Mesenchymal stem cell (in vitro differentiated cells and primary cell): ENCODE measurements around the gene MAPK7.
A peak's percentile ranks its signal among the peaks of the same experiment; 100 is the strongest.

ENCODE experiments used
- DNase-seq: peaks from one replicate; pipeline ENCODE4 v3.0.0-alpha.2; 2013
- H2AFZ ChIP-seq: one replicate; pipeline ENCODE4 v1.6.1; 2013; ENCODE audit warnings: low read depth, mild to moderate bottlenecking, control low read depth, inconsistent platforms, low read length, moderate library complexity
- H2AK5ac ChIP-seq: 2 replicates; pipeline ENCODE4 v1.6.1; 2013; ENCODE audit warnings: low read length, moderate library complexity, mild to moderate bottlenecking, inconsistent platforms; ENCODE audit not compliant: severe bottlenecking
- H2BK120ac ChIP-seq: one replicate; pipeline ENCODE4 v1.6.1; 2013; ENCODE audit warnings: low read depth, mild to moderate bottlenecking, inconsistent platforms, low read length, moderate library complexity
- H2BK12ac ChIP-seq, 2 experiments: one replicate each; pipeline ENCODE4 v1.6.1; 2013; ENCODE audit warnings: inconsistent platforms in 2 of 2, low read length in 2 of 2, mild to moderate bottlenecking in 2 of 2, moderate library complexity in 2 of 2, control low read depth in 1 of 2
- H2BK15ac ChIP-seq: one replicate; pipeline ENCODE4 v1.6.1; 2013; ENCODE audit warnings: mild to moderate bottlenecking, low read depth, inconsistent platforms; ENCODE audit not compliant: poor library complexity, severe bottlenecking
- H2BK5ac ChIP-seq: 2 replicates; pipeline ENCODE4 v1.6.1; 2013; ENCODE audit warnings: low read depth, mild to moderate bottlenecking, low read length, control low read depth, inconsistent platforms; ENCODE audit not compliant: poor library complexity, severe bottlenecking
- H3K14ac ChIP-seq, 2 experiments: one replicate each; pipeline ENCODE4 v1.6.1; 2013; ENCODE audit warnings: inconsistent platforms in 2 of 2, low read length in 2 of 2, control low read depth in 1 of 2, mild to moderate bottlenecking in 1 of 2, moderate library complexity in 1 of 2
- H3K18ac ChIP-seq, 2 experiments: one replicate each; pipeline ENCODE4 v1.6.1; 2013; ENCODE audit warnings: inconsistent platforms in 2 of 2, low read length in 2 of 2, control low read depth in 1 of 2, low read depth in 1 of 2, mild to moderate bottlenecking in 1 of 2
- H3K23ac ChIP-seq, 2 experiments: one replicate each; pipeline ENCODE4 v1.6.1; 2013; ENCODE audit warnings: inconsistent platforms in 2 of 2, low read length in 2 of 2, mild to moderate bottlenecking in 2 of 2, moderate library complexity in 2 of 2, control low read depth in 1 of 2
- H3K27ac ChIP-seq: 2 replicates; pipeline ENCODE4 v1.5.1; 2013; ENCODE audit warnings: mild to moderate bottlenecking, moderate library complexity, low read length, control low read depth, inconsistent platforms; ENCODE audit not compliant: poor library complexity, severe bottlenecking
- H3K27me3 ChIP-seq, 2 experiments: 2 replicates each; pipeline versions ENCODE4 v1.6.1 to v1.7.0; 2013; ENCODE audit warnings: low read length in 2 of 2, mild to moderate bottlenecking in 2 of 2, moderate library complexity in 2 of 2, control low read depth in 1 of 2, inconsistent platforms in 1 of 2; ENCODE audit not compliant: control insufficient read depth in 1 of 2, insufficient read depth in 1 of 2
- H3K36me3 ChIP-seq, 2 experiments: 2 replicates each; pipeline versions ENCODE4 v1.6.1 to v1.7.0; 2013; ENCODE audit warnings: low read length in 2 of 2, control low read depth in 1 of 2, inconsistent platforms in 1 of 2, low read depth in 1 of 2, mild to moderate bottlenecking in 1 of 2; ENCODE audit not compliant: insufficient read depth in 2 of 2, control insufficient read depth in 1 of 2
- H3K4ac ChIP-seq, 2 experiments: one replicate each; pipeline ENCODE4 v1.6.1; 2013; ENCODE audit warnings: inconsistent platforms in 2 of 2, low read length in 2 of 2, mild to moderate bottlenecking in 2 of 2, moderate library complexity in 2 of 2, control low read depth in 1 of 2, low read depth in 1 of 2
- H3K4me1 ChIP-seq: 2 replicates; pipeline ENCODE4 v1.6.1; 2013; ENCODE audit warnings: low read depth, low read length, control low read depth; ENCODE audit not compliant: control insufficient read depth, insufficient read depth
- H3K4me2 ChIP-seq: 2 replicates; pipeline ENCODE4 v1.6.1; 2013; ENCODE audit warnings: low read length, mild to moderate bottlenecking, inconsistent platforms; ENCODE audit not compliant: poor library complexity, severe bottlenecking
- H3K4me3 ChIP-seq, 2 experiments: 2 replicates each; pipeline versions ENCODE4 v1.5.1 to v1.7.0; 2013; ENCODE audit warnings: low read length in 2 of 2, mild to moderate bottlenecking in 2 of 2, control low read depth in 1 of 2, low read depth in 1 of 2; ENCODE audit not compliant: insufficient read depth in 1 of 2
- H3K79me1 ChIP-seq: replicated peaks from 2 replicates; pipeline ENCODE4 v1.6.1; 2013; ENCODE audit warnings: mild to moderate bottlenecking, control low read depth, low read length, inconsistent platforms; ENCODE audit not compliant: poor library complexity, severe bottlenecking
- H3K9ac ChIP-seq: 2 replicates; pipeline ENCODE4 v1.7.0; 2013; ENCODE audit warnings: mild to moderate bottlenecking, low read length, moderate library complexity
- H3K9me3 ChIP-seq: 2 replicates; pipeline ENCODE4 v1.7.0; 2013; ENCODE audit warnings: mild to moderate bottlenecking, low read length; ENCODE audit not compliant: control insufficient read depth
- H4K8ac ChIP-seq: one replicate; pipeline ENCODE4 v1.6.1; 2013; ENCODE audit warnings: inconsistent platforms, mild to moderate bottlenecking, low read length, moderate library complexity
- H4K91ac ChIP-seq: one replicate; pipeline ENCODE4 v1.6.1; 2013; ENCODE audit warnings: mild to moderate bottlenecking, low read length, inconsistent platforms
- WGBS: methylation state at CpG from one replicate; pipeline ENCODE4 v1.1.7; 2013; ENCODE audit warnings: mixed read lengths; 5-methylcytosine and 5-hydroxymethylcytosine counted together

The MAPK7 gene

GRCh38 chr17:19346351-19347255, 31.7 kb upstream of the MAPK7 start:
- Histone ChIP-seq H3K36me3 (peaks cover 0 to 20% of the 10 kb centered on the region in 2 experiments), H3K9me3 (no peaks in the 10 kb centered on the region), H4K8ac (peak overlapping the region; percentile 79), H3K9ac (peak overlapping the region; percentile 61), H2BK12ac (peak overlapping the region in 1 of 2 experiments; percentile 24), H2BK15ac (peak overlapping the region; percentile 1), H2AK5ac (no peak overlapping the region), H3K23ac (no peak overlapping the region), H2AFZ (no peak overlapping the region), H3K4me3 (no peak overlapping the region), H3K4me2 (no peak overlapping the region), H2BK5ac (no peak overlapping the region), H3K79me1 (no peaks in the 10 kb centered on the region), H3K4ac (peak overlapping the region; percentile 16 to 71), H3K4me1 (peaks cover 34% of the 10 kb centered on the region), H3K27ac (peak overlapping the region; percentile 43), H3K18ac (peak overlapping the region; percentile 56 to 89), H3K27me3 (no peaks in the 10 kb centered on the region), H4K91ac (peak overlapping the region; percentile 12), H2BK120ac (no peak overlapping the region), H3K14ac (peak overlapping the region in 1 of 2 experiments; percentile 88)
- 52% methylated on average over 19 of the region's 19 CpGs for WGBS
- DNase-seq, result peak; percentile 90

GRCh38 chr17:19347323-19348080, 30.8 kb upstream of the MAPK7 start:
- Histone ChIP-seq H2AFZ (no peak overlapping the region), H2BK15ac (no peak overlapping the region), H2BK5ac (no peak overlapping the region), H3K4ac (peak overlapping the region; percentile 42 to 57), H3K36me3 (peaks cover 0 to 19% of the 10 kb centered on the region in 2 experiments), H3K27me3 (no peaks in the 10 kb centered on the region), H3K4me1 (peaks cover 25% of the 10 kb centered on the region), H3K4me2 (no peak overlapping the region), H3K9ac (peak overlapping the region; percentile 61), H3K4me3 (no peak overlapping the region), H2BK12ac (peak overlapping the region; percentile 59 to 74), H3K9me3 (no peaks in the 10 kb centered on the region), H4K8ac (peak overlapping the region; percentile 70), H4K91ac (peak overlapping the region; percentile 88), H3K79me1 (no peaks in the 10 kb centered on the region), H3K18ac (peak overlapping the region; percentile 47 to 79), H3K23ac (no peak overlapping the region), H2AK5ac (peak overlapping the region; percentile 28), H3K27ac (peak overlapping the region; percentile 43), H3K14ac (peak overlapping the region in 1 of 2 experiments; percentile 96), H2BK120ac (peak overlapping the region; percentile 4)
- DNase-seq, result no peak
- 90% methylated on average over 13 of the region's 13 CpGs for WGBS

GRCh38 chr17:19348081-19348650, 30.1 kb upstream of the MAPK7 start:
- H3K4ac ChIP-seq, result peak overlapping the region in 1 of 2 experiments; percentile 42
- H3K23ac ChIP-seq, result no peak overlapping the region
- no peak overlapping the region for H3K4me3 ChIP-seq
- H3K27me3 ChIP-seq, result no peaks in the 10 kb centered on the region
- H2BK5ac ChIP-seq, result no peak overlapping the region
- H4K91ac ChIP-seq, result peak overlapping the region; percentile 19
- WGBS, result over 99% methylated on average over 7 of the region's 9 CpGs
- DNase-seq, result no peak
- peaks cover 18% of the 10 kb centered on the region for H3K4me1 ChIP-seq
- no peak overlapping the region for H4K8ac ChIP-seq
- no peaks in the 10 kb centered on the region for H3K9me3 ChIP-seq
- peaks cover 0 to 19% of the 10 kb centered on the region in 2 experiments for H3K36me3 ChIP-seq
- H3K14ac ChIP-seq, result peak overlapping the region in 1 of 2 experiments; percentile 96
- no peaks in the 10 kb centered on the region for H3K79me1 ChIP-seq
- H3K27ac ChIP-seq, result no peak overlapping the region
- H2BK15ac ChIP-seq, result no peak overlapping the region
- H2AFZ ChIP-seq, result no peak overlapping the region
- H2AK5ac ChIP-seq, result peak overlapping the region; percentile 28
- H3K18ac ChIP-seq, result peak overlapping the region in 1 of 2 experiments; percentile 79
- H3K9ac ChIP-seq, result no peak overlapping the region
- peak overlapping the region in 1 of 2 experiments; percentile 73 for H2BK12ac ChIP-seq
- no peak overlapping the region for H2BK120ac ChIP-seq
- H3K4me2 ChIP-seq, result no peak overlapping the region
